SKM-1 treated with dmso at 0.1 percent for 144 hours (cell line): Measurements from ENCODE around the gene ZNF345.

Experiments
- DNase-seq: peaks from one replicate; lab custom pipeline; 2025; ENCODE audit not compliant: unreplicated experiment; lab: John Stamatoyannopoulos, UW

Gene ZNF345

GRCh38 chr19:36916991-36917390, 66.3 kb downstream of the ZNF345 start:
- DNase-seq: no peak

- no peak for DNase-seq
Observed at GRCh38 chr19:36918090-36918489, 67.4 kb downstream of the ZNF345 start.
